Adrenal gland (tissue), 12 donors: ENCODE data around the gene MYO1E. TPM values are rescaled to one million over a fixed set of nuclear protein-coding genes. Genes with fewer than 3 reads are reported as not detected.
"Not testable (repeated sequence)": the region's sequence is repeated elsewhere in the genome, so short reads cannot be mapped to it uniquely, and the experiment has no call there.

Experiments
- DNase-seq, 7 donors: peaks; one replicate each; pipeline ENCODE4 v3.0.0-alpha.2; 2019 to 2020
- H3K27ac ChIP-seq, 5 donors: fragments of 200-600 bp; sonication (generic) in 4 of 5; 1 replicate in 3 of 5; 2 replicates in 2 of 5; pipeline versions ENCODE4 v1.5.1 to v1.8.0; 2016 to 2020; ENCODE audit warnings: mild to moderate bottlenecking in 1 of 5
- H3K27me3 ChIP-seq: fragments of 200-600 bp; 2 replicates; pipeline ENCODE4 v1.8.0; 2021
- H3K36me3 ChIP-seq, 2 donors: fragments of 200-600 bp; replicated peaks in 1 of 2; 1 replicate in 1 of 2; 2 replicates in 1 of 2; pipeline versions ENCODE4 v1.5.1 to v1.8.0; 2018 to 2022
- H3K4me1 ChIP-seq, 2 donors: fragments of 200-600 bp; replicated peaks in 1 of 2; 1 replicate in 1 of 2; 2 replicates in 1 of 2; pipeline versions ENCODE4 v1.5.1 to v1.8.0; 2018 to 2021
- H3K4me3 ChIP-seq, 4 donors: fragments of 200-600 bp; sonication (generic) in 3 of 4; one replicate each; pipeline ENCODE4 v1.5.1; 2016 to 2018
- H3K9me3 ChIP-seq, 3 donors: fragments of 200-600 bp; sonication (generic) in 1 of 3; replicated peaks in 1 of 3; 1 replicate in 2 of 3; 2 replicates in 1 of 3; pipeline versions ENCODE4 v1.5.1 to v1.8.0; 2016 to 2021
- POLR2A ChIP-seq, 2 donors: fragments of 450-650 bp; IDR thresholded peaks; one replicate each; pipeline ENCODE4 v1.6.1; 2017; ENCODE audit warnings: antibody characterized with exemption in 2 of 2, mild to moderate bottlenecking in 2 of 2, moderate library complexity in 1 of 2
- whole genome bisulfite sequencing, 4 donors: extraction: QIAGEN DNeasy Blood & Tissue Kit in 2 of 4; methylation state at CpG; one replicate each; pipeline versions ENCODE4 v1.1.5 to v1.1.7; 2013 to 2017; 5-methylcytosine and 5-hydroxymethylcytosine counted together
- intact Hi-C, 2 donors: fragments of 100-400 bp; cut with DNase I; formaldehyde crosslinking; loops; one replicate each; pipeline versions ENCODE4 v1.14.1 to v1.15.0; 2022 to 2023
- polyA plus RNA-seq, 3 donors: library from polyadenylated mRNA; stranded (reverse); fragments of 200-250 nt in 2 of 3; fragments of 350-450 nt in 1 of 3; fragmentation: Illumina TruSeq in 1 of 3; extraction: RNeasy Lipid Tissue Mini Kit (QIAGEN cat#74804) in 1 of 3; gene quantifications; one replicate each; pipeline ENCODE4 v1.2.3, GENCODE V29; 2013 to 2014
- total RNA-seq, 9 donors: library from RNA; depleted of rRNA in 4 of 9; stranded (reverse); fragments of >200 nt in 4 of 9; fragments of 120-200 nt in 1 of 9; fragmentation: NEBNext Ultra II Directional in 1 of 9; extraction: Animal tissue kit (Norgen Biotek cat#: 25700) in 1 of 9; gene quantifications; one replicate each; pipeline versions ENCODE4 v1.1.0 to v1.2.4, GENCODE V29; 2013 to 2023
- TF ChIP-seq, protein P1 (sequence below), 6 experiments: fragments of 450-650 bp in 4 of 6; fragments of 200-600 bp in 2 of 6; sonication (generic) in 1 of 6; IDR thresholded peaks; 1 replicate in 5 of 6; 2 replicates in 1 of 6; pipeline versions ENCODE4 v1.5.1 to v1.8.0; 2016 to 2021; ENCODE audit warnings: antibody characterized with exemption in 6 of 6, mild to moderate bottlenecking in 2 of 6, moderate library complexity in 1 of 6
- donor health status: healthy with polysubstance abuse.
- donor health status: Bipolar disorder and iron deficiency.
- donor health status: DM: yes; HTN: yes; CAD: no.
- donor health status: DM: no; HTN: no; CAD: no.
- donor health status: DM: no; HTN: no; CAD: no.
- donor health status: DM: yes; HTN: yes; CAD: no.

MYO1E gene
- total and polyA plus RNA-seq, 12 donors: 11.9 to 50.8 (median 26.0) TPM

DNA sequence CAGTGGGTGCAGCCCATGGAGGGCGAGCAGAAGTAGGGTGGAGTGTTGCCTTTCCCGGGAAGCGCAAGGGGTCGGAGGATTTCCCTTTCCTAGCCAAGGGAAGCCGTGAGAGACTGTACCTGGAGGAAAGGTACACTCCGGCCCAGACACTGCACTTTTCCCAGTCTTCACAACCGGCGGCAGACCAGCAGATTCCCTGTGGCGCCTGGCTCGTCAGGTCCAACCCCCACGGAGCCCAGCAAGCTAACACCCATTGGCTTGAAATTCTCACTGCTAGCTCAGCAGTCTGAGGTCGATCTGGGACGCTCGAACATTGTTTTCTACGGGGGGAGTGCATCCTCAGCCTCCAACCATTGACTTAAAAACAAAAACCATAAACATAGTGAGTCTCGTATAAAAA, 241.2 kb downstream of the MYO1E start:
- TF ChIP-seq POLR2A (IDR thresholded peaks at IDR 0.05): no peak
- TF ChIP-seq, protein P1, sequence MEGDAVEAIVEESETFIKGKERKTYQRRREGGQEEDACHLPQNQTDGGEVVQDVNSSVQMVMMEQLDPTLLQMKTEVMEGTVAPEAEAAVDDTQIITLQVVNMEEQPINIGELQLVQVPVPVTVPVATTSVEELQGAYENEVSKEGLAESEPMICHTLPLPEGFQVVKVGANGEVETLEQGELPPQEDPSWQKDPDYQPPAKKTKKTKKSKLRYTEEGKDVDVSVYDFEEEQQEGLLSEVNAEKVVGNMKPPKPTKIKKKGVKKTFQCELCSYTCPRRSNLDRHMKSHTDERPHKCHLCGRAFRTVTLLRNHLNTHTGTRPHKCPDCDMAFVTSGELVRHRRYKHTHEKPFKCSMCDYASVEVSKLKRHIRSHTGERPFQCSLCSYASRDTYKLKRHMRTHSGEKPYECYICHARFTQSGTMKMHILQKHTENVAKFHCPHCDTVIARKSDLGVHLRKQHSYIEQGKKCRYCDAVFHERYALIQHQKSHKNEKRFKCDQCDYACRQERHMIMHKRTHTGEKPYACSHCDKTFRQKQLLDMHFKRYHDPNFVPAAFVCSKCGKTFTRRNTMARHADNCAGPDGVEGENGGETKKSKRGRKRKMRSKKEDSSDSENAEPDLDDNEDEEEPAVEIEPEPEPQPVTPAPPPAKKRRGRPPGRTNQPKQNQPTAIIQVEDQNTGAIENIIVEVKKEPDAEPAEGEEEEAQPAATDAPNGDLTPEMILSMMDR (IDR thresholded peaks at IDR 0.05): no peak
- Histone ChIP-seq H3K27ac (no peak overlapping the region), H3K27me3 (no peaks in the 10 kb centered on the region), H3K9me3 (no peaks in the 10 kb centered on the region), H3K36me3 (no peaks in the 10 kb centered on the region), H3K4me3 (no peak overlapping the region), H3K4me1 (no peaks in the 10 kb centered on the region)
- intact Hi-C loops: no loop called here
- 95 to 98% (median 98%) methylated on average over 16 of the region's 16 CpGs for WGBS, 4 donors
- DNase-seq: no peak

DNA sequence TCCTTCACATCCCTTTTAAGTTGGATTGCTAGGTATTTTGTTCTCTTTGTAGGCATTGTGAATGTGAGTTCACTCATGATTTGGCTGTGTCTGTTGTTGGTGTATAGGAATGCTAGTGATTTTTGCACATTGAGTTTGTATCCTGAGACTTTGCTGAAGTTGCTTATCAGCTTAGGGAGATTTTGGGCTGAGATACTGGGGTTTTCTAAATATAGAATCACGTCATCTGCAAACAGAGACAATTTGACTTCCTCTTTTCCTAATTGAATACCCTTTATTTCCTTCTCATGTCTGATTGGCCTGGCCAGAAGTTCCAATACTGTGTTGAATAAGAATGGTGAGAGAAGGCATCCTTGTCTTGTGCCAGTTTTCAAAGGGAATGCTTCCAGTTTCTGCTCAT, 245.4 kb downstream of the MYO1E start:
- H3K27ac ChIP-seq, H3K27me3 ChIP-seq, H3K4me3 ChIP-seq, H3K4me1 ChIP-seq, intact Hi-C loops, H3K9me3 ChIP-seq, H3K36me3 ChIP-seq, DNase-seq: not testable (repeated sequence)
- WGBS, 4 donors: 70 to 85% (median 77%) methylated on average over 1 of the region's 1 CpG

DNA sequence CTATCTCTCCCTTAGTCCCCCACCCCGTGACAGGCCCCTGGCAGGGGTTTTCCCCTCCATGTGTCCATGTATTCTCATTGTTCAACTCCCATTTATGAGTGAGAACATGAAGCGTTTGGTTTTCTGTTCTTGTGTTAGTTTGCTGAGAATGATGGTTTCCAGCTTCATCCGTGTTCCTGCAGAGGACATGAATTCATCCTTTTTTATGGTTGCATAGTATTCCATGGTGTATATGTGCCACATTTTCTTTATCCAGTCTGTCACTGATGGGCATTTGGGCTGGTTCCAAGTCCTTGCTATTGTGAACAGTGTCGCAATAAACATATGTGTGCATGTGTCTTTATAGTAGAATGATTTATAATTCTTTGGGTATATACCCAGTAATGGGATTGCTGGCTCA, 247.0 kb downstream of the MYO1E start:
- WGBS, 4 donors: 95 to 98% (median 98%) methylated on average over 4 of the region's 4 CpGs
- H3K9me3 ChIP-seq, H3K4me1 ChIP-seq, H3K4me3 ChIP-seq, H3K36me3 ChIP-seq, H3K27me3 ChIP-seq, intact Hi-C loops, H3K27ac ChIP-seq, DNase-seq: not testable (repeated sequence)

DNA sequence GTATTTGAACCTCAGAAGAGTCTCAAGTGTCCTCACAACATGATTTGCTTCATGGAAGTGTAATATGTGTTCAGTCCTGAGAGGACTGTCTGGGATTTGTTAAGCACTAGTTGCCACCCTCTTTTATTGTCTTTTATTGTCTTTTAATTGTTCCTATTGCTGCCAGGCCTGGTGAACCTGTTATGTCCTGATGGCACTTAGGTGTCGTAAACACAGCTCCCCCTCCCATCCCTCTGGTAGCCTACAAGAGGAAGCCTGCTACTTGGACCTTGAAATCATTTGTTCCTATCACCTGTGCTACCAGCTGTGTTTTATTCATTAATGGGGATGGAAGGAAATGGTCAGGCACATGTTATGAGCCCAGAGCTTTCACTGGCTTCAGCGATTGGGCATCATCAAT, 248.4 kb downstream of the MYO1E start:
- TF ChIP-seq, protein P1 (IDR thresholded peaks at IDR 0.05): no peak
- no peak for TF ChIP-seq POLR2A (IDR thresholded peaks at IDR 0.05)
- no peaks in the 10 kb centered on the region for H3K36me3 ChIP-seq
- H3K4me1 ChIP-seq: no peaks in the 10 kb centered on the region
- no peaks in the 10 kb centered on the region for H3K27me3 ChIP-seq
- no peak overlapping the region for H3K27ac ChIP-seq
- intact Hi-C loops: no loop called here
- H3K9me3 ChIP-seq: no peaks in the 10 kb centered on the region
- no peak overlapping the region for H3K4me3 ChIP-seq
- 94 to 97% (median 97%) methylated on average over 2 of the region's 2 CpGs for WGBS, 4 donors
- DNase-seq: no peak

DNA sequence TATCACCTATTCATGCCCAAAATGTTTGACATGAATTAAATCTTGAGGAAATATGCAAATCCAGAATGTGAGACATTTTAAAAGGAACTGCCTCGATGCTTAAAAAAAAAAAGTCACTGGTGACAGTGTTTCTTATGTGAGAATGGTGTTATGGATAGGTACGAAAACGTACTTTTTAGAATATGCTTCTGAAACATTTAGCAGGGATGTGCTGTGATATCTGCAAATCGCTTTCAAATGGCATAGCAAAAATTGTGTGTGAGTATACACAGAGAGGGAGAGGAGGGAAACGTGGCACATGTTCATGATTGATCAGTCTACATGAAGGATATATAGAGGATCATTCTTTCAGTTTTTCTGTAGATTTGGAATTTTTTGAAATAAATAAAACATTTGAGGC, 251.7 kb downstream of the MYO1E start:
- WGBS, 4 donors: 91 to 95% (median 94%) methylated on average over 5 of the region's 5 CpGs
- H3K9me3 ChIP-seq: no peaks in the 10 kb centered on the region
- H3K4me3 ChIP-seq: no peak overlapping the region
- TF ChIP-seq POLR2A (IDR thresholded peaks at IDR 0.05): no peak
- TF ChIP-seq, protein P1 (IDR thresholded peaks at IDR 0.05): no peak
- H3K4me1 ChIP-seq: no peaks in the 10 kb centered on the region
- no peaks in the 10 kb centered on the region for H3K27me3 ChIP-seq
- no peak for DNase-seq
- intact Hi-C loops: no loop called here
- no peaks in the 10 kb centered on the region for H3K36me3 ChIP-seq
- H3K27ac ChIP-seq: no peak overlapping the region
